ENCODE results near the gene SUN3.

GRCh38 chr7:48074204-48074654 is 45.3 kb upstream of the SUN3 start:
- TF ChIP-seq CTCF (IDR thresholded peaks at IDR 0.05) = no peak
- no peak for TF ChIP-seq POLR2A (IDR thresholded peaks at IDR 0.05)

Measured in uterus (tissue), 2 donors.